Activated CD4-positive, alpha-beta memory T cell treated with anti-CD3 and anti-CD28 coated beads, Interleukin-2, amount 10 ng/mL, durations not matched to agents 7 days and 5 days (primary cell): ENCODE results near the gene EML4. TPM values are rescaled to one million over a fixed set of nuclear protein-coding genes. Genes with fewer than 3 reads are reported as not detected.
"Not testable (repeated sequence)": the region's sequence is repeated elsewhere in the genome, so short reads cannot be mapped to it uniquely, and the experiment has no call there.

Experiments used
- CTCF ChIA-PET: fragments of 350-600 bp; sonication (Branson Sonifier 250); formaldehyde crosslinking; loops from one replicate; lab custom pipeline; 2021; ENCODE audit warnings: antibody characterized with exemption, inconsistent platforms; lab: Charles Lee
- POLR2A ChIA-PET: fragments of 350-600 bp; sonication (Branson Sonifier 250); formaldehyde crosslinking; loops from one replicate; lab custom pipeline; 2021; ENCODE audit warnings: antibody characterized with exemption; lab: Charles Lee
- DNase-seq: peaks from one replicate; pipeline ENCODE4 v3.0.0-alpha.2; 2020
- H3K27ac Mint-ChIP-seq: one replicate; pipeline ENCODE4 v1.8.0; 2021; ENCODE audit warnings: mild to moderate bottlenecking, mixed read lengths
- H3K27me3 Mint-ChIP-seq: one replicate; pipeline ENCODE4 v1.8.0; 2021; ENCODE audit warnings: mixed read lengths
- H3K36me3 Mint-ChIP-seq: one replicate; pipeline ENCODE4 v1.8.0; 2021; ENCODE audit warnings: low read depth, mixed read lengths
- H3K4me1 Mint-ChIP-seq: one replicate; pipeline ENCODE4 v1.8.0; 2021; ENCODE audit warnings: mixed read lengths
- H3K4me3 Mint-ChIP-seq: one replicate; pipeline ENCODE4 v1.8.0; 2021; ENCODE audit warnings: mild to moderate bottlenecking, mixed read lengths
- H3K9me3 Mint-ChIP-seq: one replicate; pipeline ENCODE4 v1.8.0; 2021; ENCODE audit warnings: mixed read lengths
- total RNA-seq, 2 experiments: library from RNA; stranded (reverse); gene quantifications; one replicate each; pipeline ENCODE4 v1.2.3, GENCODE V29; 2021

The EML4 gene
- total RNA-seq, 2 experiments from 2014 or later = 130 to 133 TPM

DNA sequence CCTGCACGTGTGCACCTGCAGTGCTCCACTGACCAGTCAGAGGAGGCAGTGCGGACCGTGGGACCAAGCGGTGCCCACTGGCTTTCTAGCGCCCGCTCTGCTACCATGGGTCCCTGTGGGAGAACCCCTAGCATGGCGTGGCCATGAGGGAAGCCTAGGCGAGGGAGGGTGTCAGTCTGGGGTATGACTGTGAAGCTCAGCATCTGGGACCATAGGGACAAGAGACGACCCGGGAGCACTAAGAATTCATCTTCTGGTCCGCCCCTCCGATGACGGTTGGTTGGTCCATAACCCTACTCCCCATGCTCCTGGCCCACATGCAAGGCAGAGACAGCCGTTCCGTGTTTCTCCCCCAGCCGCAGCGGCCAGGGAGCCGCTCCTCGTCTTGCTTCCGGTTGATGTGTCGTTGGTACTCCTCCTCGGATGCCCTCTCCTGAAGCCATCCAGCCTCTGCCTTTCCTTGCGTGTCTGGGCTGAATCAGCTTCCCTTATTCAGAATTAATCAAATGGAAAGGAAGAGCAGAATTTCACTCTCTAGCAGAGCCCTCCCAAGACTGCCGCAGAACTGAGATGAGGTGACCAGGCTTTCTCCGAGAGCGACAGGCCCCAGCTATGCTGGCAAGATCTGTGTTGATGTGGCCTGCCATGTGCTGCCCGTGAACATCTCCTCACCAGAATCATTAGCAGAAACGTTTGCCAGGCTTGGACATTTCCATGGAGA is 168.9 kb downstream of the EML4 start:
- ChIA-PET CTCF (interaction anchor here (1.5 kb wide), 1 partner anchor 9 kb away, joined by 3 read pairs; no protein-coding TSS in a partner anchor), POLR2A (interaction anchor here (1.5 kb wide), 1 partner anchor 9 kb away, joined by 5 read pairs; no protein-coding TSS in a partner anchor)
- H3K4me3 Mint-ChIP-seq = no peak overlapping the region
- H3K4me1 Mint-ChIP-seq = peaks cover 17% of the 10 kb centered on the region
- H3K27me3 Mint-ChIP-seq = no peaks in the 10 kb centered on the region
- H3K27ac Mint-ChIP-seq = no peak overlapping the region
- H3K9me3 Mint-ChIP-seq = peaks cover 2% of the 10 kb centered on the region
- no peak for DNase-seq
- peaks cover 82% of the 10 kb centered on the region for H3K36me3 Mint-ChIP-seq

DNA sequence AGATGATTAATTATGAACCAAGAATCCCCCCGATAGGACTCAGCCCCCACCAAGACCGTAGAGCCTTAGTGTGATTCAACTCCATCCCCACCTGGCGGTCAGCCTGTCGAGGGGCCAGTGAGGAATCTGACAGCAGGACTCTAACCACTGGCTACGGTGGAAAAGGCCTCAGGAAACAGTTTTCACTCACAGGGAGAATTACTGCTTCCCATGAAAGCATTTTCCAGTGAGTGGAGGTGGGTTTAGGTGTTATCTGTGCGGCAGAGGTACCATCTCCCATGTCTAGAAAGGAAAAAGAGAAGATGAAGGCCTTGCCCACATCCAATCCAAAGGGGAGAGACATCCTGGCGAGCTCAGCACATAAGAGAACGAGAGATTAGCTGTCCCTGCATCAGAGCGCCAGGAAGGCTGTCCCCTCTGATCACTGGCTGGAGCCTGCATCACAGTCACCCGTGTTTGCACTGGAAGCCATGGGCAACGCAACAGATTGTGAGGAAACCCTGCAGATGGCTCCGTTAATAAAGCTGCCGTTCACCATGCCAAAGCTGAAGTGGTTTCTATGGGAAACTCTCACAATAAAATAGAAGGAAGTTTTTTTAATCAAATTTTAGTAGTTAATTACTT is 169.5 kb downstream of the EML4 start:
- H3K27me3 Mint-ChIP-seq = no peaks in the 10 kb centered on the region
- CTCF ChIA-PET = interaction anchor here (1.5 kb wide), 1 partner anchor 10 kb away, joined by 3 read pairs; no protein-coding TSS in a partner anchor
- no peak for DNase-seq
- no peak overlapping the region for H3K4me3 Mint-ChIP-seq
- POLR2A ChIA-PET = interaction anchor here (1.5 kb wide), 1 partner anchor 10 kb away, joined by 5 read pairs; no protein-coding TSS in a partner anchor
- no peak overlapping the region for H3K27ac Mint-ChIP-seq
- H3K4me1 Mint-ChIP-seq = peaks cover 21% of the 10 kb centered on the region
- H3K9me3 Mint-ChIP-seq = peaks cover 2% of the 10 kb centered on the region
- H3K36me3 Mint-ChIP-seq = peaks cover 82% of the 10 kb centered on the region

DNA sequence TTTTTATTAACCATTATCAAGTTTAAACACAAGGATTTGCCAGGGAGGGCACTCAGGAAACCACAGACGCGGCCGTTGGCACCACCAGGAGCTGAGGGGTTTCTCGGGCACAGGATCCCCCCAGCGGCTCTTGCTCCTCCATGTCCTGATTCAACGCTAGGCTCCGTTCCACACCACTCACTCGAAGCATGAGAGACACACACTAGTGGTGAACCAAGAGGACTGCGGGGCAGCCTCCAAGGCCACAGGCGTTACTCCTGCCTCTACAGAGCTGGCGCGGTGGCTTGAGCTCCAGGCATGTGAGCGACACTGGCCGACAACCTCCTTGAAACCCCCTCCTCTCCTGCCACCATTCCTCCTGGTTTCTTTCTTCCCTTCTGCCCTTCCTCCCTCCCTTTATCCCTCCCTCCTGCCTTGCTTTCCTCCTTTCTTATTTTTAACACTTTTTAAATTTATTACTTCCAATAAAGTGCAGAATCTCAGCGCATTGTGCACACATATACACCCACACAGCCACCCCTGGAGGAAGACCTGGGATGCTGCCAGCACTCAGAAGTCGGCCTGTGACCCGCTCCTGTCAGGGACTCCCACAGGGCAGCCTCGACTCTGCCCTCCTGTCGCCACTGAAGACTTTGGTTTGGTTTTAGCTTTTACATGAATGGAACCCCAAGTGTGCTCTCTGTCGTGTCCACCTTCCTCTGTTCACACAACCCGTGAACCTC is 170.2 kb downstream of the EML4 start:
- H3K4me3 Mint-ChIP-seq = no peak overlapping the region
- no peak overlapping the region for H3K27ac Mint-ChIP-seq
- H3K27me3 Mint-ChIP-seq = no peaks in the 10 kb centered on the region
- ChIA-PET CTCF (interaction anchor here (0.6 to 1.5 kb wide), 3 partner anchors 9 to 30 kb away, joined by 3 to 4 read pairs (median 3); no protein-coding TSS in a partner anchor), POLR2A (interaction anchor here (1.5 kb wide), 1 partner anchor 11 kb away, joined by 5 read pairs; no protein-coding TSS in a partner anchor)
- no peak for DNase-seq
- H3K4me1 Mint-ChIP-seq = peaks cover 21% of the 10 kb centered on the region
- H3K9me3 Mint-ChIP-seq = peaks cover 2% of the 10 kb centered on the region
- H3K36me3 Mint-ChIP-seq = peaks cover 79% of the 10 kb centered on the region

DNA sequence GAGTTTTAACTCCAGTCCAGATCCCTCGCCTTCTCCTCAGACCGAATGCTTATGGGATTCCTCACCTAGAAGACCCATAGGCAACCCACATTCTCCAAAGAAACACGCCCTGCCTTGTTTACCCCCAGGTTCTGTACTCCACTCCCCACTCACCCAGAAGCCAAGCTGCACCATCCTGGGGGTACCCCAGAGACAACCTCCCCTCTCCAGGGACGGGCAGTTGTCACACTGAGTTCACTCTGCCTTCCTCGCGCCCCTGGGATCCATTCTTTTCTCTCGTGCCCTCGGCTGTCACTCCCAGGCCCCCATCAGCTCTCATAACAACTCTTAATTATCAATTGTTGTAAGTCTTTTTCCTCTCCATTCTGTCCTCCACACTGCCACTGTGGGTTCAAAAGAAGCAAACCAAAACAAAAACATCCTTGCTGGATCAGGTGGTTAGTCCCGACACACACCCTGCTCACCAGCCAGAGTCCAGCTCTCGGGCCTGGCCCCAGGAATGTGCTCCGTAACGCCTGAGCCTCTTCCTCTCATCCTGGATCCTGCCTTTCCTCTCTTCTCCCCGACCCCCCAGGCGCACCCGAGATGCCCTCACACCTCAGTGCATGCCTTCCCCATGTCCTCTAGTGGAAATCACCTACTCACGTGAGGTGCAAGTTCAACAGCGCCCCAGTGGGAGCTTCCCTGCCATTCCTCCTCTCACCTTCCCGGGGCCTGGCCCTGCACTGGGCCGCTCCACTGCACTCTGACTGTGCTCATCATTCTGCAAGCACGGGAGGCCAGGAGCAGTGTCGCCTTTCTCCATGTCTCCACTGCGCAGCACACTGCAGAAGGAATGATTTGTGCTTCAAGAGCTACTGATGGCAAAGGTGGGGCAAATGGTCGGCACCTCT is 171.1 kb downstream of the EML4 start:
- ChIA-PET POLR2A (interaction anchor here (1.3 kb wide), 1 partner anchor 20 kb away, joined by 4 read pairs; no protein-coding TSS in a partner anchor), CTCF (interaction anchor here (1.5 kb wide), 1 partner anchor 10 kb away, joined by 3 read pairs; no protein-coding TSS in a partner anchor)
- no peak overlapping the region for H3K27ac Mint-ChIP-seq
- no peak overlapping the region for H3K4me3 Mint-ChIP-seq
- peaks cover 21% of the 10 kb centered on the region for H3K4me1 Mint-ChIP-seq
- DNase-seq = no peak
- no peaks in the 10 kb centered on the region for H3K27me3 Mint-ChIP-seq
- peaks cover 2% of the 10 kb centered on the region for H3K9me3 Mint-ChIP-seq
- H3K36me3 Mint-ChIP-seq = peaks cover 79% of the 10 kb centered on the region

DNA sequence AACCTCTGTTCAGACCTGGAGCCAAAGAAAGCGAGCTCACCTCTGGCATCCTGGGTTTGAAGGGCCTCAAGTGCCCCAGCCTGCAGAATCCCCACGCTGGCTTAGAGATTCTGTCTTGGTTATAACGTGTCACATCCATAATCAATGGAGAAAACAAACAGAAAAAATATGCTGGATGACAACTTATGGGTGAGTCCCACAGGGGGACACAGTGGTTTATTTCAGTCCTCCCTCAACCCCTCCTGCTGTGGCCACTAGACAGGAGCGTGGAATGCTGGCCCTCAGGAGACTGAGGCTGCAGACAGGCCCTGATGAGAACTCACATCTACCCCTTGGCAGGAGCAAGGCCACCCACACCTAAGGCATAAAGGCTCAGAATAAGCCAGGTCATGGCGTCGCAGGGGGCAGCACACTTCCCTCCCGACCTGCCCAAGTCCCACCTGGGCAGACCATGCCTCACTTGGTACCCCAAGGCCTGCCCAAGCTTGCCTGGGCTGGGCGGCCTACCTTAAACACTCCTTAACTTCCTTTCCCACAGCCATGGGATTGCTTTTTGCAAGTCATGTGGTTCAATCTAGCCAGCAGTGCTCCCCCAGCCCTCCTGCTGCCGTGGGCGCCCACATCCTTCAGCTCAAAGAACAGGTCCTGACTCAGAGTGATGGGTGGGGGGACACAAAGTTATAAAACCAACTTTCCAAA is 171.9 kb downstream of the EML4 start:
- CTCF ChIA-PET = no interaction called here
- no peak overlapping the region for H3K4me3 Mint-ChIP-seq
- peak overlapping the region; percentile 13 for H3K27ac Mint-ChIP-seq
- peaks cover 79% of the 10 kb centered on the region for H3K36me3 Mint-ChIP-seq
- H3K27me3 Mint-ChIP-seq = no peaks in the 10 kb centered on the region
- POLR2A ChIA-PET = interaction anchor here (1.3 kb wide), 2 partner anchors 19 to 21 kb away, joined by 4 to 6 read pairs; no protein-coding TSS in a partner anchor
- no peak for DNase-seq
- H3K9me3 Mint-ChIP-seq = peaks cover 1% of the 10 kb centered on the region
- peaks cover 21% of the 10 kb centered on the region for H3K4me1 Mint-ChIP-seq

DNA sequence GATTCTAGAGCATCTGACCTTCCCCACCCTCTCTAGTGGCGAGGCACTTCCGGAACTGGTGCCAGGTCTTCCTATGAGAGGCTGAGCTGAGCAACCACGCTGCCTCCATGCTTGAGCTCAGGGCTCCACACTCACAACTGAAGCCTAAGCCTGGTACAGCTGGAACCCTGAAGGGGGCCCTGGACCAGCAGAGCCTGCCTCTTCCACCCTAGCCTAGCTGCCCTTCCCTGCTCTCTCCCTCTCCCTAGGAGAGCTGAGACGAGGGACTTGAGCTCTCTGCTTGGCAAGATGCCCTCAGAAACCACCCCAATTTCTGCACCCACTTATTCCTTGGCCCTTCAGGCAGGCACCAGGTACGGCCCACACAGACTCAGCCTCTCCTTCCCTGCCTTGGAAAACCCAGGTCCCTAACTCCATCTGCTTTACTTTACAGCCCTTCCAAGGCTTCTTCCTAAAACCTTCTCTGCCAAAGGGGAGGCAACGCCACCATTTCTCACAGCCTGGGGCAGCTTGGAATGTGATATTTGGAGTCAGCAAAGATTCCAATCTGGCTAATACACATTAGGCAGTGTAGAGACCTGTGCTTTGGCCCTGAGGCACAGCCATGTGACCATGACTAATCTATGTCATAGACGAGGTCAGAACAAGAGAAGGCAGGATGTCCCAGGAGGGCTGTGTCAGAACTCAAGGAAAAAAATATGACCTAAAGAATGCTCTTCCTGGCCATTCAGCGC is 173.1 kb downstream of the EML4 start:
- Mint-ChIP-seq H3K36me3 (peaks cover 73% of the 10 kb centered on the region), H3K4me1 (peaks cover 21% of the 10 kb centered on the region), H3K9me3 (no peaks in the 10 kb centered on the region), H3K4me3 (no peak overlapping the region), H3K27me3 (no peaks in the 10 kb centered on the region), H3K27ac (peak overlapping the region; percentile 73)
- no peak for DNase-seq
- ChIA-PET CTCF (no interaction called here), POLR2A (interaction anchor here (1.3 kb wide), 2 partner anchors 18 to 20 kb away, joined by 4 to 6 read pairs; no protein-coding TSS in a partner anchor)

DNA sequence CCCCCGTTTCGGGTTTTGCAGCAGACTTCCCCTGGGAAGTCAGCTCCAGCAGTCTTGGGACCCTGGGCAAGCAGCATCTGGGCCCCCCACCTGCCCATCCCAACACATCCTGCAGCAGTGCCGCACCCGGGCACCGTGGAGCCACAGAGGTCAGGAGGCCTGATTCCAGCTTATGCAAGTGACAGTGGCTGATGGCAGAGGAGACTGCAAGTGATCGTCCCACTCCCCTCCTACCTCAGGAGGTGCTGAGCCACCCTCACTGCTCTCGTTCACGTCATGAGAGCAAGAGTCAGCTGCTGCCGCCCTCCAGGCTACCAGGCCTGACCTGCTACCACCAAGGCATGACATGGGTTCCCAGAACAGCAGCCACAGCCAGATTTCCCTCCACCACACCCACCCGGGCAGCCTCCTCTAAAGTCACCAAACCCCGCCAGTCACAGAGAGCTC is 173.7 kb downstream of the EML4 start:
- ChIA-PET POLR2A (interaction anchor here (1.2 kb wide), 1 partner anchor 16 kb away, joined by 3 read pairs; no protein-coding TSS in a partner anchor), CTCF (interaction anchor here (2.3 kb wide), 1 partner anchor 14 kb away, joined by 8 read pairs; no protein-coding TSS in a partner anchor)
- H3K27ac Mint-ChIP-seq = no peak overlapping the region
- no peak overlapping the region for H3K4me3 Mint-ChIP-seq
- H3K9me3 Mint-ChIP-seq = no peaks in the 10 kb centered on the region
- peaks cover 21% of the 10 kb centered on the region for H3K4me1 Mint-ChIP-seq
- H3K27me3 Mint-ChIP-seq = no peaks in the 10 kb centered on the region
- no peak for DNase-seq
- peaks cover 70% of the 10 kb centered on the region for H3K36me3 Mint-ChIP-seq

DNA sequence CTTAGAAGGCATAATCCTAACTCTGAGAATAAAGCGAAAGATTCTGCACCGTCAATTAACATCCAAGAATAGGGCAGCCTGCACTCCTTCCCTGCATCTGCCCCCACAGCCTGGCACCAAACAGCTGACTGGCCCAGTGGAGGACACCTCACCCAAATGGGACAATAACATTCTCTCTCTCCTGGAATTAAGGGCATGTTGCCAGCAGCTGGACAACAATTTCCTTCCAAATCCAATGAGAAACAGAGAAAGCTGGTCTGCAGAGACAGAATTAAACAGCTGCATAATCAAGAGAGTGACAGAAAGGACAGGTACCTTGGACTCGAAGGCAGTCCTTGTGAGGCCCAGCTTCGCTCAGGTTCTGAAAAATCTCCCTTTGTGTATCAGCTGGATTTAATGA is 176.8 kb downstream of the EML4 start:
- peaks cover 21% of the 10 kb centered on the region for H3K4me1 Mint-ChIP-seq
- no peaks in the 10 kb centered on the region for H3K9me3 Mint-ChIP-seq
- no peaks in the 10 kb centered on the region for H3K27me3 Mint-ChIP-seq
- POLR2A ChIA-PET = no interaction called here
- H3K27ac Mint-ChIP-seq = no peak overlapping the region
- CTCF ChIA-PET = no interaction called here
- no peak for DNase-seq
- no peak overlapping the region for H3K4me3 Mint-ChIP-seq
- peaks cover 64% of the 10 kb centered on the region for H3K36me3 Mint-ChIP-seq

DNA sequence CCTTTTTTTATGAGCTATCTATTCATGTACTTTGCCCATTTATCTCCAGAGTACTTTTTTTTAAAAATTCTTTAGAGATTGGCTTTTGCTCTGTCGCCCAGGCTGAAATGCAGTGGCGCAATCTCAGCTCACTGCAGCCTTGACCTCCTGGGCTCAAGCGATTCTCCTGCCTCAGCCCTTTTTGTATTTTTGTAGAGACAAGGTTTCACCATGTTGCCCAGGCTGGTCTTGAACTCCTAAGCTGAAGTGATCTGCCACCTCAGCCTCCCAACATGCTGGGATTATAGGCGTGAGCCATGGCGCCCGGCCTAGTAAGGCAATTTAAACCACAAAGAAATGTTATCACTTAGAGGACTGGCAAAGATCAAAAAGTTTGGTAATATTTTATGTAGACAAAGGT is 177.7 kb downstream of the EML4 start:
- H3K27ac Mint-ChIP-seq = not testable (repeated sequence)

DNA sequence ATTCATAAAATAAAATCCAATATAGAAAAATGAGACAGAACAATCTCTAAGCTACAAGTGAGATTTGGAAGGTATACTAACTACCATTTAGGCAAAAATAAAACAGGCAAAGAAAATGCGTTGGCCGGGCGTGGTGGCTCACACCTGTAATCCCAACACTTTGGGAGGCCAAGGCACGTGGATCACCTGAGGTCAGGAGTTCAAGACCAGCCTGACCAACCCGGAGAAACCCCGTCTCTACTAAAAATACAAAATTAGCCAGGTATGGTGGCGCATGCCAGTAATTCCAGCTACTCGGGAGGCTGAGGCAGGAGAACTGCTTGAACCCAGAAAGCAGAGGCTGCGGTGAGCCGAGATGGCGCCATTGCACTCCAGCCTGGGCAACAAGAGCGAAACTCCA is 178.4 kb downstream of the EML4 start:
- DNase-seq, H3K9me3 Mint-ChIP-seq, H3K27ac Mint-ChIP-seq, H3K4me1 Mint-ChIP-seq, H3K27me3 Mint-ChIP-seq, H3K4me3 Mint-ChIP-seq, CTCF ChIA-PET: not testable (repeated sequence)
- H3K36me3 Mint-ChIP-seq = peaks cover 68% of the 10 kb centered on the region
- POLR2A ChIA-PET = interaction anchor here (0.7 kb wide), 1 partner anchor 46 kb away, joined by 3 read pairs; no protein-coding TSS in a partner anchor

More for the DNA sequence above, 177.7 kb downstream of the EML4 start:
- Mint-ChIP-seq H3K4me1 (peaks cover 15% of the 10 kb centered on the region), H3K36me3 (peaks cover 67% of the 10 kb centered on the region)
- H3K27me3 Mint-ChIP-seq, H3K4me3 Mint-ChIP-seq, CTCF ChIA-PET, H3K9me3 Mint-ChIP-seq, DNase-seq, POLR2A ChIA-PET: not testable (repeated sequence)
